DLD1 (cell line): ENCODE measurements around the gene EMILIN1.

ENCODE experiments used
- in situ Hi-C: cut with HindIII; loops from 2 replicates; pipeline ENCODE4 v1.10.0; 2017; ENCODE audit warnings: low sequenced_read_pairs

The EMILIN1 gene

DNA sequence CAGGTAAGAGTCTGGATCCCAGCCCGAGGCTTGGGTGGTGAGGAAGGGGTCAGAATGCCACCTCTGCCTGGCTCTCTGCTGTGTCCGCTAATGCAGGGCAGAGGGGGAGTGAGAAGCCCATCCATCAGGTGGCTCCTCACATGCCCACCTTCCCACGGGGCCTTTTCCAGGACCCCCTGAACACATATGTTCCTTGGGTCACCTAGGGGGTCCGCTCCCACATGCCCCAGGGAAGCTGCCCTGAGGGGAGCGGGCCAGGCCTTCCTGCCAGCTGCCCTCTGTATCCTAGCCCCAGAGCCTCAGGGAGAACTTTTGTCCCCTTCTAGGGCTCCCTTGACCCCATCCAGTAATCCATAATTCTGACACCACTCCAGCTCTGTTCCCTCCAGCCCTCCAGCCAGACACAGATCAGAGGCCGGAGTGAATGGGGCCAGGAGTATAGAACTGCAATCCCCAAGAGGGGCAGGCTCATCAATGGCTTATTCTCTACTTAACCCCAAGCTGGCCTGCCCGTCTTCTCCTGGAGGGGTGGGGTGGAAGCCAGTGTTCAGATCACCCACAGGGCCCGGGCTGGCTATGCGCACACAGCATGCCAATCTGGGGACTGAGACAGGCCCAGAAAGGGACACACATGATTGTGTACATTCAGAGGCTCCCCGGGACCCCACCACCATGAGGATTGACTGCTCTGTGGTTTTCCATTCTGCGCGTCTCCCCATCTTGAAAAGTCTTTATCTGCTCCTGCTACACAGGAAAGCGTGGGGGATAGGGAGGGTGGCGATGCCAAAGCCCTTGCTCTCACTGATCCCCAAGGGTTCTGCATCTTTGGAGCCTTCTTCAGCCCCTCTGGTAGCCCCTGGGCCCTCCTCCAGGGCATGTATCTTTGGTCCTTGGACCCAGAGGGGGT, 1.1 kb downstream of the EMILIN1 start:
- in situ Hi-C loops = no loop called here

DNA sequence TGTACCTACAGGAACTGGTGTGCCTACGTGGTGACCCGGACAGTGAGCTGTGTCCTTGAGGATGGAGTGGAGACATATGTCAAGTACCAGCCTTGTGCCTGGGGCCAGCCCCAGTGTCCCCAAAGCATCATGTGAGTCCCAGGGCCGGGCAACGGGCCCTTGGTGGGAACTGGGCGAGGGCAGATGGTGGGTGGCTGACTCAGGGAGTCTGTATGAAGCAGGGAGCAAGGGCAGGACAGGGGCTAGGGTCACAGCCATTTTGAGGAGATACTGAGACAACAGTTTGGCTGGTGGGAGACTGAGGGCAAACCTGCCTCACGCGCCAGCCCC, 1.7 kb downstream of the EMILIN1 start:
- in situ Hi-C loops = no loop called here

DNA sequence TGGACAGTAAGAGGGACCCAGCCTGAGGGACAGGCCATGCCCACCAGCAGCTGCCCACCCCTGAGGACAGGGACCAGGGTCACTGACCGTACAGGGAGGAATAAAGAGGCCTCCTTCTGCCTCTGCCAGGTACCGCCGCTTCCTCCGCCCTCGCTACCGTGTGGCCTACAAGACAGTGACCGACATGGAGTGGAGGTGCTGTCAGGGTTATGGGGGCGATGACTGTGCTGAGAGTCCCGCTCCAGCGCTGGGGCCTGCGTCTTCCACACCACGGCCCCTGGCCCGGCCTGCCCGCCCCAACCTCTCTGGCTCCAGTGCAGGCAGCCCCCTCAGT, 2.2 kb downstream of the EMILIN1 start:
- in situ Hi-C loops = no loop called here

DNA sequence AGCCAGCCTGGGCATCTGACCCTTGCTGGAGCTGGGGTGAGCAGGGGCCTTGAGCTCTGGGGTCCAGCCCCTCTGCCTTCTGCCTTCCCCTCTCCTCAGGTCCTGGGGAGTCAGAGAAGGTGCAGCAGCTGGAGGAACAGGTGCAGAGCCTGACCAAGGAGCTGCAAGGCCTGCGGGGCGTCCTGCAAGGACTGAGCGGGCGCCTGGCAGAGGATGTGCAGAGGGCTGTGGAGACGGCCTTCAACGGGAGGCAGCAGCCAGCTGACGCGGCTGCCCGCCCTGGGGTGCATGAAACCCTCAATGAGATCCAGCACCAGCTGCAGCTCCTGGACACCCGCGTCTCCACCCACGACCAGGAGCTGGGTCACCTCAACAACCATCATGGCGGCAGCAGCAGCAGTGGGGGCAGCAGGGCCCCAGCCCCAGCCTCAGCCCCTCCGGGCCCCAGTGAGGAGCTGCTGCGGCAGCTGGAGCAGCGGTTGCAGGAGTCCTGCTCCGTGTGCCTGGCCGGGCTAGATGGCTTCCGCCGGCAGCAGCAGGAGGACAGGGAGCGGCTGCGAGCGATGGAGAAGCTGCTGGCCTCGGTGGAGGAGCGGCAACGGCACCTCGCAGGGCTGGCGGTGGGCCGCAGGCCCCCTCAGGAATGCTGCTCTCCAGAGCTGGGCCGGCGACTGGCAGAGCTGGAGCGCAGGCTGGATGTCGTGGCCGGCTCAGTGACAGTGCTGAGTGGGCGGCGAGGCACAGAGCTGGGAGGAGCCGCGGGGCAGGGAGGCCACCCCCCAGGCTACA, 3.8 kb downstream of the EMILIN1 start:
- in situ Hi-C loops = no loop called here

DNA sequence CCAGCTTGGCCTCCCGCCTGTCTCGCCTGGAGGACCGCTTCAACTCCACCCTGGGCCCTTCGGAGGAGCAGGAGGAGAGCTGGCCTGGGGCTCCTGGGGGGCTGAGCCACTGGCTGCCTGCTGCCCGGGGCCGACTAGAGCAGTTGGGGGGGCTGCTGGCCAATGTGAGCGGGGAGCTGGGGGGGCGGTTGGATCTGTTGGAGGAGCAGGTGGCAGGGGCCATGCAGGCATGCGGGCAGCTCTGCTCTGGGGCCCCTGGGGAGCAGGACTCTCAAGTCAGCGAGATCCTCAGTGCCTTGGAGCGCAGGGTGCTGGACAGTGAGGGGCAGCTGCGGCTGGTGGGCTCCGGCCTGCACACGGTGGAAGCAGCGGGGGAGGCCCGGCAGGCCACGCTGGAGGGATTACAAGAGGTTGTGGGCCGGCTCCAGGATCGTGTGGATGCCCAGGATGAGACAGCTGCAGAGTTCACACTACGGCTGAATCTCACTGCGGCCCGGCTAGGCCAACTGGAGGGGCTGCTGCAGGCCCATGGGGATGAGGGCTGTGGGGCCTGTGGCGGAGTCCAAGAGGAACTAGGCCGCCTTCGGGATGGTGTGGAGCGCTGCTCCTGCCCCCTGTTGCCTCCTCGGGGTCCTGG, 4.5 kb downstream of the EMILIN1 start:
- in situ Hi-C loops = no loop called here

DNA sequence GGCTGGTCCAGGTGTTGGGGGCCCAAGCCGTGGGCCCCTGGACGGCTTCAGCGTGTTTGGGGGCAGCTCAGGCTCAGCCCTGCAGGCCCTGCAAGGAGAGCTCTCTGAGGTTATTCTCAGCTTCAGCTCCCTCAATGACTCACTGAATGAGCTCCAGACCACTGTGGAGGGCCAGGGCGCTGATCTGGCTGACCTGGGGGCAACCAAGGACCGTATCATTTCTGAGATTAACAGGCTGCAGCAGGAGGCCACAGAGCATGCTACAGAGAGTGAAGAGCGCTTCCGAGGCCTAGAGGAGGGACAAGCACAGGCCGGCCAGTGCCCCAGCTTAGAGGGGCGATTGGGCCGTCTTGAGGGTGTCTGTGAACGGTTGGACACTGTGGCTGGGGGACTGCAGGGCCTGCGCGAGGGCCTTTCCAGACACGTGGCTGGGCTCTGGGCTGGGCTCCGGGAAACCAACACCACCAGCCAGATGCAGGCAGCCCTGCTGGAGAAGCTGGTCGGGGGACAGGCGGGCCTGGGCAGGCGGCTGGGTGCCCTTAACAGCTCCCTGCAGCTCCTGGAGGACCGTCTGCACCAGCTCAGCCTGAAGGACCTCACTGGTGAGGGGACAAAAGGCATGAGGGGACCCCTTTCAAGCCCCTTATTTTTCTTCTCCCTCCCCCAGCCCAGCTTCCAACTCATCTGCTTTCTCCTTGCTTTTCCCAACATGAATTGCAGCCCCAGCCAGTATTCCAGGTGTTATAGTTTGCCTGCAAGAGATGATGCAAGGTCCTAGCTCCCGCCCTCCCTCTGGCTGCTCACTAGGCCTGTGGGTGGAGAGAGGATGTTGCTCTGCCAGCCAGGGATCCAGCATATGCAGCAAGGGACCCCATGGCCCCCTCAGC, 5.2 kb downstream of the EMILIN1 start:
- in situ Hi-C loops = no loop called here

DNA sequence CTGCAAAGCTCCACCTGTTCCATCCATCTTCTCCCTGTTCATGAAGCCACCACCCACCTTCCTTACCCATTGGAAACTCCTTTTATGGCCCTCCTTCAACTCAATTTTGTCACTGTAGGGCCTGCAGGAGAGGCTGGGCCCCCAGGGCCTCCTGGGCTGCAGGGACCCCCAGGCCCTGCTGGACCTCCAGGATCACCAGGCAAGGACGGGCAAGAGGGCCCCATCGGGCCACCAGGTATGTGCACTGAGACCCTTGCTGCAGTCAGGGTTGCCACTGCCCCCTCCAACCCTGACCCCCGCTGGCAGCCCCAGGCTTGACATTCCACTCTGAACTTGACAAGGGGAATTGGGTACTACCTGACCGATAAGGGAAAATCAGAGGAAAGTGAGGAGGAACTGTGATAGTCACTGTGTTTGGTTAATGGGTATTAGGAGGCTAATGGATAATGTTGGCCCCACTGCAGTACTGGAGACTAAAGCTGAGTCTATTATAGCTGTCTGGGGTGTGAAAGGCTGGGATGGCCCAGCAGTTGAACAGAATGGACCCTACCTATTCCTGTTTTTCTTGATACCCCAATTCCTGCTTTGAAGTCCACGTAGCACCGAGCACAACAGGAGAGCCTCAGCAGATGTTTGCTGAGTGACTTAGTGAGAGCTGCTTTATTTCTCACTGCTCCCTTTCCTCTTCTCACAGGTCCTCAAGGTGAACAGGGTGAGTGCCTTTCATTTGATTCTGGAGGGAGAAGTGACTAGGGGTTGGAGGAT, 6.1 kb downstream of the EMILIN1 start:
- in situ Hi-C loops = no loop called here

DNA sequence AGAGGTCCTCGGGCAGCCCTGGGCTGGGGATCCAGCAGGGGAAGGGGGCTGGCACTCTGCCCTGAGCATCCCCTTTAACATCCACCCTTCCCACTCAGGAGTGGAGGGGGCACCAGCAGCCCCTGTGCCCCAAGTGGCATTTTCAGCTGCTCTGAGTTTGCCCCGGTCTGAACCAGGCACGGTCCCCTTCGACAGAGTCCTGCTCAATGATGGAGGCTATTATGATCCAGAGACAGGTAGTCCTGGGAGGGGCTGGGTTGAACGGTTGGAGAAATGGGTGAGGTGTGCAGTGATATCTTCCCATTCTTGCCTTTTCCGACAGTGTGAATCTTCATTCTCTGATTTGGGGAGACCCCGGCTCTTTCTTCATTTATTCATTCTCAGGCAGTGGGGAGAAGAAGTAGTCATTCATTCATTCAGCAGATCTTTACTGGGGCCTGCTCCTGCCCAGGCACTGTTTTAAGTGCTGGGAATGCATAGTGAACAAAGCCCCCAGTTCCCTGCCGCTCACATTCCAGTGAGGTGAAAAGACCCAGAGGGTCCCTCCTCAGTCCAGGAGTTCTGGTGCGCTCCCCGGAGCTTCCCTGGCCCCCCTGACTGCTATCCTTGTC, 6.8 kb downstream of the EMILIN1 start:
- in situ Hi-C loops = no loop called here

DNA sequence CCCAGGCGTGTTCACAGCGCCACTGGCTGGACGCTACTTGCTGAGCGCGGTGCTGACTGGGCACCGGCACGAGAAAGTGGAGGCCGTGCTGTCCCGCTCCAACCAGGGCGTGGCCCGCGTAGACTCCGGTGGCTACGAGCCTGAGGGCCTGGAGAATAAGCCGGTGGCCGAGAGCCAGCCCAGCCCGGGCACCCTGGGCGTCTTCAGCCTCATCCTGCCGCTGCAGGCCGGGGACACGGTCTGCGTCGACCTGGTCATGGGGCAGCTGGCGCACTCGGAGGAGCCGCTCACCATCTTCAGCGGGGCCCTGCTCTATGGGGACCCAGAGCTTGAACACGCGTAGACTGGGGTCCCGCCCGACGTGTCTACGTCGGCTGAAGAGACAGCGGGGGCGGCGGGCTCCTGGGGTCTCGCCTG, 7.3 kb downstream of the EMILIN1 start:
- in situ Hi-C loops = no loop called here

DNA sequence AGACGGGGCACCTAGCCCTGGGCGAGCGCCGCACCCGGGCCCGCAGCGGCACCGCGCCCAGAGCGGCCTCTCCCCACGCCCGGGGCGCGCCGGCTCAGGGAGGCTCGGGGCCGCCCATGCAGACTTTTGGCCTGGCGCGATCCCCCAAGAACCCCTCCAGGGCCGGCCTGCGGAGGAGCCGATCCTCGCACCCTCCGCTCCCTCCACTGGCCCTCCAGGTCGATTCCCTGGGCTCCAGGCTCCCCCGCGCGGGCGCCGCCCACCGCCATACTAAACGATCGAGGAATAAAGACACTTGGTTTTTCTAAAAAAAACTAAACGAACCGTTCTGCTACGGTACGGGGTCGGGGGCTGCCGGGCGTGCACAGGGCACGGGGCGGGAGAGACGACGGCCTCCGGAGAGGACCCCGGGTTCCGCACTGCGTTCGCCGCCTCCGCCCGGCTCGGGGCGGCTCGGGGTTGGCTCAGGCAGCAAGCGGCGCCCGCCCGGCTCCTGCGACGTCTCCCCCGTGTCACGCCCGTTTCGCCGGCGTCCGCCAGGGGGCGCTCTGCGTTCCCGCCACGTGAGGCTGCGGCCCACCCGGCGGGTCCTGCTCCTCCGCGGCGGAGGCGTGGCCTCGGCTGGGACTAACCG, 7.8 kb downstream of the EMILIN1 start:
- in situ Hi-C loops = no loop called here

DNA sequence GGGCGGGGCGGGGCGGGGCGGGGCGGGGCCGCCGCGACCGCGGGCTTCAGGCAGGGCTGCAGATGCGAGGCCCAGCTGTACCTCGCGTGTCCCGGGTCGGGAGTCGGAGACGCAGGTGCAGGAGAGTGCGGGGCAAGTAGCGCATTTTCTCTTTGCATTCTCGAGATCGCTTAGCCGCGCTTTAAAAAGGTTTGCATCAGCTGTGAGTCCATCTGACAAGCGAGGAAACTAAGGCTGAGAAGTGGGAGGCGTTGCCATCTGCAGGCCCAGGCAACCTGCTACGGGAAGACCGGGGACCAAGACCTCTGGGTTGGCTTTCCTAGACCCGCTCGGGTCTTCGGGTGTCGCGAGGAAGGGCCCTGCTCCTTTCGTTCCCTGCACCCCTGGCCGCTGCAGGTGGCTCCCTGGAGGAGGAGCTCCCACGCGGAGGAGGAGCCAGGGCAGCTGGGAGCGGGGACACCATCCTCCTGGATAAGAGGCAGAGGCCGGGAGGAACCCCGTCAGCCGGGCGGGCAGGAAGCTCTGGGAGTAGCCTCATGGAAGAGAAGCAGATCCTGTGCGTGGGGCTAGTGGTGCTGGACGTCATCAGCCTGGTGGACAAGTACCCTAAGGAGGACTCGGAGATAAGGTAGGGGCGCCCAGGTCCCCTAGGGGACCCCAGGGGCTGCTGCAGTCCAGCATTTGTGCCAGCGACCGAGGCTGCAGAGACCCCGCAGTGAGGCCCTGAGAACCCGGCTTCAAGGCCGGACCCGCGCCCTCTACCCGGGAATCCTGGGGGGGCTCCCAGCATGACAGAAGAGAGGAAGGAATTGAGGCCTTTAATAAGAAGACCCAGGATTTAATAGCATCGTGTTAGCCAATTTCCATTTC, 8.5 kb downstream of the EMILIN1 start, which contains the start of gene KHK:
Gene KHK (plus strand): TSS at position 49 of the 870 bp plus-strand sequence. CDS start 488 bp downstream, at position 537.
- in situ Hi-C loops = no loop called here

DNA sequence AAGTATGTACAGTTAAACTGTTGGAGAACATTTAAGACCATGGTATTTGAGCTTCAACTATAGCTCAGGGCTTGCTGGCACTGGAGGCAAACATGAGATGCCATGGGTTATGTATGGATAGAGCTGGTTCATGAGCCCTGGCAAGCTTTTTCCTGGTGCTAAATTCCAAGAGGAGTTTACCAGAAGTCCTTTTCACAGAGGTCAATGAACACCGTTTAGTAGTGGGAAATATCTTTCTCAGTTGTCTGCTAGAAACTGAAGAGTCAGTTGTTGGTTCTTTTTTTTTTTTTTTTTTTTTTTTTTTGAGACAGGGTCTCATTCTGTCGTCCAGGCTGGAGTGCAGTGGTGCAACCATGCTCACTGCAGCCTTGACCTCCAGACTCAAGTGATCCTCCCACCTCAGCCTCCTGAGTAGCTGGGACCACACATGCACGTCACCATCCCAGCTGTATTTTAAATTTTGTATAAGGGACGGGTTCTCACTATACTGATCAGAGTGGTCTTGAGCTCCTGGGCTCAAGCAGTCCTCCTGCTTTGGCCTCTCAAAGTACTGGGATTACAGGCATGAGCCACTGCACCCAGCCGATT, 9.5 kb downstream of the EMILIN1 start:
- in situ Hi-C loops = no loop called here

DNA sequence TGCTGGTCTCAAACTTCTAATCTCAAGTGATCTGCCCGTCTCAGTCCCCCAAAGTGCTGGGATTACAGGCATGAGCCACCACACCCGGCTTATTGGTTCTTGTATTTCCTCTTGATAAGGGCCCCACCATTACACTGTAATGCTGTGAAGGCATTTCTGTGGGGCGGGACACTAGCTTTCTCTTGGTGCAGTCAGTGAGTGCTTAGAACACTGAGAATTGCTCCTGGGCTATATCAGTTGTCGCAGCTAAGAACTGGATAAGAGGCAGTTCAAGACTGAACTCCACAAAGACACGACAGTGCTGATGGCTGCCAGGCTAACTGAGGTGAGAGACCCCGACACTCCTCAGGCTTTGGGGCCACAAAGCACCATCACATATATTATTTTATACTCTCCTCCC, 10.2 kb downstream of the EMILIN1 start:
- in situ Hi-C loops = no loop called here

DNA sequence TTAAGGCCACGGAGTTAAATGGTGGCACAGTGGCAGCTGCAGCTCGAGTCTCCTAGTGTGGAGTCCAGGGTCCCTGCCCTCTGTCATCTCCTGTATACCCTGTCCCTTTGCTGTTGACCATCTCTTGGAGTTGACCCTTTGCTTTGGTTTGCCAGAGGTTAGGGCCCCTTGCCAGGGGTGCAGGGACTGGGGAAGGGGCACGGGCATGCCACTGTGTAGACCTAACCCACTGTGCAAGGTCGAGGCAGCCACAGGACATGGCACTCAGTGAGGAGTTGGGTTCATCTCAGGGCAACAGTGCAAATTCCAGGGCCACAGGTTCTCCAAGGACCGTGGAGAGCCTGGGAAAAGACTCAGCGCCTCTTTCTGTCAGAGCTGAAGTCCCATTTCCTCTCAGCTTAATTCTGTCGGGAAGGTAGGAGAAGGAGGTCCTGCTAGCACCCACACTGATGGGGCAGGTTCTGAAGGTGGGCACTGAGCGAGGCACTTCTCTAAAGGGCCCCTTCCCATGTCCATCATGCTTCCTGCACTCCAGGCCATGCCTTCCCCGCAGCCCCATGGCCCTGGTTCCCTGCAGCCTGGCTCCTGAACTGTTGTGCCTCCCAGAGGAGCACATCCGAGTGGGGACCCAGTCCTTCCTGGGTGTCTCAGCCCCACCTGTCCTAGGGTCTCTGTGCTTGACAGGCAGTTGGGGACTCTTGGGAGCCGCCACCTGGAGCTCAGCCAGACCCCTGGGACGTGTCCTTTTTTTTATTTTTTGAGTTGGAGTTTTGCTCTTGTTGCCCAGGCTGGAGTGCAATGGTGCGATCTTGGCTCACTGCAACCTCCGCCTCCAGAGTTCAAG, 10.9 kb downstream of the EMILIN1 start:
- in situ Hi-C loops = no loop called here

DNA sequence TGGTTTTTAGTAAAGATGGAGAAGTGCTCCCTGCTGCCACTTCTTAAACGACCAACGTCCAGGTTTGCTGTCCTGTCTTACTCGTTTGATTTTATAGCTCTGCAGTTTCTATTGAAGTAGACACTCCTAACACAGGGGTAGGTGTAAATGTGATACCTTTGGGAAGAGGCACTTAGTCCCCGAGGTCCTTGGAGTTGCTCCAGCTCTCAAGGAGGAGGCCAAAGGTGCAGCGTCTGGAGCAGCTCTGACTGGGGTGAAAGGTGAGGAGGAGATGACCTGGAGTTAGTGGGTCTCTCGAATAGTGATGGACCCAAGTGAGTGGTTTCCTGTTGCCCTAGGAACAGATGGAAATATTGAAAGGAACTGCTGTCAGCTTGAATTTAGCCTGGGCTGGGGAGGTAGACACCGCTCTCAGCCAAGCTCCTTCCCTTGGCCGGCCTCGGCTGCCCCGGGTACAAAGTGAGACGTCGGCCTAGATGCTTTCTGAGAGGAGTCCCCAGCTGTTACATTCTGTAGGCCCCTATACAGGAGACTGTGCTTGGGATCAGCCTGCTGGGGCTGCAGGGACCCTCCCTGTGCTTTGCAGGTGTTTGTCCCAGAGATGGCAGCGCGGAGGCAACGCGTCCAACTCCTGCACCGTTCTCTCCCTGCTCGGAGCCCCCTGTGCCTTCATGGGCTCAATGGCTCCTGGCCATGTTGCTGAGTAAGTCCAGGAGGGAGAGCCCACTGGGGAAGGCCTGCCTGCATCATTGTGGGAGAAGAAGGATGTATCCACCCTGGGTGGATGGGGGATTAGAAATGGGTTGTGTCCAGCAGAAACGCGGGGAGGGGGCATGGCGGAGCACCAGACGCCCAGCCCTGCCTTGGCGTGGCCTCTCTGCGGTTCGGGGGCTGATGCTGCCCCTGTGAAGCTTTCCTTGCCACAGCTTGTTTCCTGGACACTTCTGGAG, 13.6 kb downstream of the EMILIN1 start:
- in situ Hi-C loops = no loop called here
